GM12873 (cell line): ENCODE data around the gene PCYT1A.

Source experiments
- CTCF ChIP-seq: IDR thresholded peaks from 2 replicates; pipeline ENCODE4 v1.5.1; 2012; ENCODE audit warnings: low read depth, mild to moderate bottlenecking, moderate library complexity, low read length, control low read depth; ENCODE audit not compliant: insufficient read depth; ENCODE audit errors: missing control alignments

The PCYT1A gene

GRCh38 chr3:196205442-196206205, 81.9 kb downstream of the PCYT1A start:
- peak; percentile 10 for TF ChIP-seq CTCF

GRCh38 chr3:196203846-196204245, 83.7 kb downstream of the PCYT1A start:
- no peak for TF ChIP-seq CTCF

DNA sequence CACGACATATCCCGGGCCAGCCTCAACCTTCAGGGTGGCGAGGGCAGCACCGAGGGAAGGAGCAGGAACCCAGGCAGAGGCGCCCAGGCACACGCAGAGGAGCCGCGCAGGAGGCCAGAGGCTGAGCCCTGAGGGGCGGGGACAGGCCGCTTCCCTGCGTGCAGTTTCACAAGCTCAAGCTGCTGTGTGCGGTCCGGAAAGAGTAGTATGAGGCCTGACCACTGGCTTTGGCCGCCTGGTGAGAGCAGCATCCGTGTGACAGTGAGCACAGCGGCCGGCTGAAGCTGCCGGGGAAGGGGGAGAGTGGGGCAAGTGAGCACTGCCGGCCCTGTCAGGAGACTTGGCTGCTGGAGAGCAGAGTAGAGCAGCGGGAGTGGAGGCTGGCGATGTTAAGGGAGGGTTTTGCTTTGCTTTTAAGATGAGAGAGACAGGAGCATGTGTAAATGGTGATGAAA, 85.0 kb downstream of the PCYT1A start:
- no peak for TF ChIP-seq CTCF

DNA sequence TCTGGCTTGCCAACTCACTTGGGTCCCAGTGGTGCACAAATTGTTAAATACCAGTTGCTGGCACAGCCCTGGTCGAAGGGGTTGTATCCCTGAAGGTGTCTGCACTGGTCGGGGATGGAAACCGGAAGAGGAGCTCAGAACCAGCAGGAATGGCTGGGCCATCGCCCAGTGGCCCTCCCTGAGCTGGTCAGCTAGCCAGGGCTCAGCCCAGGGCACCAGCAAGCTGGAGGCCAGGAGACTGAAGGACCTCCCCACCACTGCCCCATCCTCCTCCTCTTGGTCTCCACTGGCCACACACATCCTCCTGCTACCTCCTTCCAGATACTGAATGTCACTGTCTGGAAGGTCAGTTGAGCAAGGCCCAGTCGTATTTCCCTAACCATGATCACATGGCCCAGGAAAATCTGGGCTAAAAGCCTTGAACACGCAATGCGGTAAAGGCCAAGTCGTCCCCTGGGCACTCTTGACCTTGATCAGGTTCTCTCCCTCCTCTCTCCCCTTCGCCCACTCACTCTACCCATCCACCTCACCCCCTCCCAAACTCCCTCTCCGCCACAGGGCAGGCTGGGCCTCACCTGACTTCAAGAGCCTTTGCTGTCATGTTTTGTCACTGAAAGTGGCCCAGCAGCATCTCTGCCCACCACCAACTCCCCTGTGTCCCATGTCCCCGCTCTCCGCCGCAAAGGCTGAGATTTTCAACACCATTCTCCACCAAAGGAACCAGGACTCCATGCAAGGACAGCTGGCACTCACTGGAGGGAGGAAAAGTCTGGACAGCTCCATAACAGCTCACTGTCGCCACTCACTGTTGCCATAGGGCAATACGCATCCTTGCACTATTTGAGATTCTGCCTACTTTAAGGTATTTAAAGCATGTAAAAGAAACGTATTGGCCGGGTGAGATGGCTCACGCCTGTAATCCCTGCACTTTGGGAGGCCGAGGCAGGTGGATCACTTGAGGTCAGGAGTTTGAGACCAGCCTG, 88.5 kb downstream of the PCYT1A start:
- peak; percentile 43 for TF ChIP-seq CTCF

DNA sequence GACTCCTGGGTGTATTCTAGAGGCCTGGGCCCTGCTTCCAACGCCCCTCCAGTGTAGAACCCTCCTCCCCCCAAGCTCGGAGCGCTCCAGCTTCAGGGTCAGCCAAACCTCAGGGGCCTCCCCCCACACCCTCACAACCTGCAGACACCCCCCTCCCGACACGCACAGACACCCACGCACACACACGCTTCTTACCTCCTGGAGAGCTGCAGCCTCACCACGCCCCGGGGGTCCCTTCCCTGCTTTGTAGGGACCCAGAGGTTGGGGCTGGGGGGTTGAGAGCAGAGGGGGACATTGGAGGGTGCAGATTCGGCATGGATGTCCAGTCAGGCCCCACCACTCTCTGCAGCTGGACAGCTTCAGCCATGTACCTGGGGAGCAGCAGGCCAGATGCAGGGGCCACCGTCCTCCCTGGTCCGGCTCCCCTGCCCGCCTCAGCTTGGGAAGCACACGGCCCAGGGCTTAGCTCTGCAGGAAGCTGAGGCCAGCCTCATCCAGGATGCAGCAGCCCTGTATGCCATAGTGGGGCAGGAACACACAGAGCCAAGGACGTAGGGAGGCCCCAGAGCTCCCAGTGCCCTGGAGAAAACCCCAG, 89.3 kb downstream of the PCYT1A start:
- no peak for TF ChIP-seq CTCF

DNA sequence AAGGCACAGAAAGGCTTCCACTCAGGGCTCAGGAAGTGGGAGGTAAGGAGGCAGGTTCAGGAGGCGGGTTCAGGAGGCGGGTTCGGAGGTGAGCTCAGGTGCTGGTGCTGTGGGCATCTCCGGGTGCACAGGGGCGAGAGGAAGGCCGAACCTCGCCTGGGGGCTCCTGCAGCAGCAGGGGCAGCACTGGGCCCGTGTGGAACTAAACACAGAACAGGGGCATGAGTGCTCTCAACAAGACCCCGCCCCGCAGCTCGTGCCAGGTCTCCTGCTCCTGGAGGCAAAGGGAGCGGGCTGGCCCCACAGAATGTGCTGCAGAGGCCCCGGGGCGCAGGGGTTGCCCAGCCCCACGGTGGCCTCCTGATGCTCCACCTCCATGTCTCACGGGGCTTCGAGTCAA, 90.0 kb downstream of the PCYT1A start:
- TF ChIP-seq CTCF: no peak
